Ureter (tissue), 1 donor: ENCODE data around the gene LYPD6B. TPM values are rescaled to one million over a fixed set of nuclear protein-coding genes. Genes with fewer than 3 reads are reported as not detected.
A peak's percentile ranks its signal among the peaks of the same experiment; 100 is the strongest.

Experiments used
- DNase-seq: peaks from one replicate; pipeline ENCODE4 v3.0.0-alpha.2; 2020; ENCODE audit warnings: low spot score
- total RNA-seq: library from RNA; stranded (reverse); gene quantifications from one replicate; pipeline ENCODE4 v1.2.4, GENCODE V29; 2023
- donor health status: DM: yes; HTN: yes; CAD: no.

Gene LYPD6B
- total RNA-seq, 1 donor from 2014 or later, result 76.0 TPM

DNA sequence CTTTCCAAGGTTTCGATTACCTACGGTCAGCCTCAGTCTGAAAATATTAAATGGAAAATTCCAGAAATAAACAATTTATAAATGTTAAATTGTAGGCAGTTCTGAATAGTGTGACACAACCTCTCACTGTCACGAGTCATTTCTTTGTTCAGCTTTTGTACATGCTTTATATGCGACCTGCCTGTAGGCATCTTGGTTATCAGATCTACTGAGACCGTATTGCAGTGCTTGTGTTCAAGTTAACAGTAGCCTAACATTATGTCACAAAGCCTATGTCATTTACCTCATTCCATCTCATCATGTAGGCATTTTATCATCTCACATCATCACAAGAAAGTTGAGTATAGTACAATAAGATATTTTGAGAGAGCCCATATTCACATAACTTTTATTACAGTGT lies 77.3 kb downstream of the LYPD6B start:
- DNase-seq, result no peak

DNA sequence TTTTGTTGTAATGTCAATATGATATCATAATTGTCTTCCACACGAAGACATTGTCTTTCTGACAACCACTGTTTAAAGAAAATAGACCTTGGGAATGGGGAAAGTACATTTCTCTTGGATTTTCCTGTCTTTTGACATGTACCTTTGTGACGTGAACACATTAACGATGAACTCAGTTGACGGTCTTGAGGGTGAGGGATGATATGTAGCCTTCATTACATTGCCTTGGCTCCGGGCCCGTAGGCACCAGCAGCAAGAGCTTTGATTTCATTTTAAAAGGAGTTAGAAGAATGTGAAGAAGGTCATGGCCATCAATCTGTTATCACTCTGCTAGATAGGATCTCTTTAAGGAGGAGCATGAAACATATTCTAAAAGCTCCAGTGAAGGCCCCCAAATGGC lies 80.9 kb downstream of the LYPD6B start:
- no peak for DNase-seq

DNA sequence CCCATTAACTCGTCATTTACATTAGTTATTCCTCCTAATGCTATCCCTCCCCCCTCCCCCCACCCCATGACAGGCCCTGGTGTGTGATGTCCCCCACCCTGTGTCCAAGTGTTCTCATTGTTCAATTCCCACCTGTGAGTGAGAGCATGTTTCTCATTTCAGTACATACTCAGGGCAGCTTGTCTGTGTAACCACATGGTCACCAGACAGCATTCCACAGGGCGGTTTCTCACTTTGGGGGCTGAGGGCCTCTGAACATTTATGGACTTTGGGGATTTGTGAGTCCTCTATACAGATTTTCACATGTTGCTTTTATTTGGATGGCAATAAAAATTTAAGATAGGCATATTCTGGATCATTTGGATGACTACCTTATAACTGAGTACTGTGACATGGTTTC lies 84.0 kb downstream of the LYPD6B start:
- no peak for DNase-seq

DNA sequence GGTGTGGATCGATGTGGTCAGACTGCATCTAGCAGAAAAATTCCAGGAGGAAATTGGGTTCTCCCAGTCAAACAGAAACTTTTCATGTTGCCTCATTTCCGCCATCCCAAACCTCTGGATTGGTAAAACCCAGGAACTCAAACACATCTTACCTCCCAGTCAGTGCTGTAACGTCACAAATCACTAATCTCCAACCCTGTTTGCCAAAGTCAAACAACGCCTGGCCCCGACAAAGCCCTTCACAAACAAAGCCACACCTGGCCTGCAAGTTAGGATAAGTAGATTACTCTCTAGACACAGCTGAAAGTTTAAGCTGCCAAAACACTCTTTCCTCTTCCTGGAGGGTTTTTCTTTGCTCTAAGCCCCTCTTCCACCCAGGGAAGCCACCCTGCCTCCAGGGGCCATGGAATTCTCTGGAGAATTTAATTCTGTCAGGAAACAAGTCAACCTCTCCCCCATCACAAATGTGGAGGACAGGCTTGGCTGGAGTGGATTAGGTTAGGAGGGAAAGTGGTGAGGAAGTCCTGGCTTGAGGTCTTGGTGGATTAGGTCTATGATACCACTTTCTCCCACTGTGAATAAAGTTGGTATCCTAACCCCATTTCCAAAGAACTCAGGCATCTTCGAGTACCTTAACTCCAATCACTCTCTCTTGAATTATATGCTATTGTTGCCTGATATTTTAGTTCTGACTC lies 86.7 kb downstream of the LYPD6B start:
- peak; percentile 67 for DNase-seq

DNA sequence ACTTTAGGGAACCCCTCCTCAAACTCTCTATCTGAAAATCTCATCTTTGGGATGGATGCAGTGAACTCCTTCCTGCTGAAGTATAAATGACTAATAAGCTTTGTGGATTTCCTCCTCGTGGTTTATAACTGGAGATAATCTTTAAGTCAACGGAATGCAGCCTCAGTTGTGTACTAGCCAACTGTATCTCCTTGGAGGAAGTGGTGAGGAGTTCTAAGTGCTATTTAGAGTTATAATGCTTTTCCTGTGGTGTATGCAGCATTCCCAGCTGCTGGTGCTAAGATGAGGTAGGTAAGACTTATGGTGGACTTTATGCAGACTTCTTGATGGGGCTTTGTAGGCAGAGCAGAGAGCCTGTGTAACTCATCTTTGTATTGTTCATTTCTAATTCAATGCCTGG lies 90.9 kb downstream of the LYPD6B start:
- no peak for DNase-seq

DNA sequence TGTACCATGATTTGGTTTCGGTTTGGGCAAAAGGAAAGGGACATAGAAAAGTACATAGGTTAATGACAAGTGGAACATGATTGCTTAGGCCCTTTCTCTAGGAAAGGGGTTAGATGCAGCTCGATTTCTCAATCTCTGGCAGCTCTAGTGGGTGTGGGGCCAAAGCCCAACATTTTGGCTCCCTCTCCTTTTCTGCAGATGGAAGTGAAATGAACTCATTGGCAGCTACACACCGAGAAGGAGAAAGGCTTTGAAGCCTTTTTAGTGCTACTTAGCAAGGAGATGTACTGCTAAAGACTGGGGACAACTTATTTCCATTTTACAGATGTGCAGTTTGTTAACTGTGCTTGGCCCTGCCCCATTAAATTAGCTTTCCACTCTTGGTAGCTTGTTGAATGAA lies 93.8 kb downstream of the LYPD6B start:
- DNase-seq, result no peak

DNA sequence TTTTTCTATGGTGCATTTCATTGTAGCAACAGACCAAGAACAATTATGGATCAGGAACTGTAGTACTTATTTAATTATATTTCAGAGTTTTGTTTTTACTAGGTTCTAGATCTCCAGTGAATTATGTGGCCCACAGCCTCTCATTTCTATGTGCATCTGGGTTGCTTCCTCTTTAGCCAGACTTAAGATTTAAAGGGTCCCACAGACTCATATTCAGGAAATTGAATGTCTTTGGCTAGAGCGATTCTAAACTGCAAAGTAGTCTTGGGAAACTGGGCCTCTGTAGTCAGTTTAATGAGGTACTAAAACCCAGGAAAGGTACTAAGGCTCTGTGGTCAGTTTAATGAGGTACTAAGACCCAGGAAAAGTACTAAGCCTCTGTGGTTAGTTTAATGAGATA lies 94.4 kb downstream of the LYPD6B start:
- DNase-seq, result no peak

DNA sequence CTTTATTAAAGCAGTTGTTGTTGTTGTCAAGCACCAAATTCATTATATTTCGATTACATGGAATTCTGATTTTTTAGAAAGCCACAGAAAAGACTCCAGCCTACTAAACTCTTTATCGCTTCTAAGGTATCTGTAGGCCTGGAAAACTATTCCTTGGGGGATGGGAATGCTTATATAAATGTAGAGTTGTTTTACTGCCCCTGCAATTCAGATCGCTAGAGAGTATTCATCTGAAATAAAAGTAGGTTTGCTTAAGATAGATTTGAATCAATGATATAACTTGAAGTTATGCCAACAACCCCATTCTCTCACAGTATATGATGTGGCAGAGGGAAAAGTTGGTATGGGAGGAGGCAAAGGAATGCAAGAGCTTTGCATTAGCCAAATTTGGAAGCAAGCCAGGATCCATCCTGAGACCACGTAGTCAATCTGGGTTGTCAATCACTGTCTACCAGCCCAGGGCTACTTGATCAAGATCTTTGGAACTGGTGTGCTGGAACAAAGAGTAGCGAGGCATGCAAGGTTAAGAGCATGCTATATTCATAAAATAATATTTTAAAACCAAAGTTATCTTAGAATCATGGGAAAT lies 95.9 kb downstream of the LYPD6B start:
- DNase-seq, result no peak

DNA sequence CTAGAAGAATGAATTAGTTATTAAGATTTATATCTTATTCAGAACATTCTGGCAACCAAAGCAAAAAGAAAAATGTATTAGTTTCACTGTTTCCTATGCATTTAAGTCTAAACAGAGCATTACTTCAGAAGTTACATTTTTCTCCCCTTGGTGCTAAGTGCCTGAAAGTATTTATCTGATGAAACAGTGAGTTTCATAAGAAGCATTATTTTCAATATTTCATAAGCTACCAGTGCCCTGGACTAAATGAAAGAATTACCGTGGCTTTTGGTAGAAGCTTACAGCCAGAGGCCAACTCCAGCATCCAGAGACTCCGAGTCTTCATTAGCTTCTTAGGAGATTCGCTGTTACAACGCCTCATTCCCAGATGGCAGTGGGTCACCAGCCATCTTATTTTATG lies 97.6 kb downstream of the LYPD6B start:
- no peak for DNase-seq

DNA sequence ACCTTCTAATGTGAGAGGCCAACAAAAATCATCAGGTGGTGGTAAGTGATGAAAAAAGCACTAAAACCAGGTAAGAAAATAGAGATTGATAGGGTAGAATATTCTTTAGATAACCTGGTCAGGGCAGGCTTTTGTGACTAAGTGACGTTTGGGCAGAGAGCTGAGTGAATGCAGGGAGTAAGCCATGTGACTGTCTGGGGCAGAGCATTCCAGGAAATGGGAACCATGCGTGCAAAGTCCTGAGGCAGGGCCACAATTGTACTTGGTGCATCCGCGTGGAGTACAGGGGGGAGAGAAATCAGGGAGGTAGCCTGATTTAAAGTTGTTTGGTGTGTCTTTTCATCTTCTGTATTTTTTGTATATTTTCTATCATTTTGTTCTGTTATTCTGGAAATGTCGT lies 102.5 kb downstream of the LYPD6B start:
- DNase-seq, result no peak

DNA sequence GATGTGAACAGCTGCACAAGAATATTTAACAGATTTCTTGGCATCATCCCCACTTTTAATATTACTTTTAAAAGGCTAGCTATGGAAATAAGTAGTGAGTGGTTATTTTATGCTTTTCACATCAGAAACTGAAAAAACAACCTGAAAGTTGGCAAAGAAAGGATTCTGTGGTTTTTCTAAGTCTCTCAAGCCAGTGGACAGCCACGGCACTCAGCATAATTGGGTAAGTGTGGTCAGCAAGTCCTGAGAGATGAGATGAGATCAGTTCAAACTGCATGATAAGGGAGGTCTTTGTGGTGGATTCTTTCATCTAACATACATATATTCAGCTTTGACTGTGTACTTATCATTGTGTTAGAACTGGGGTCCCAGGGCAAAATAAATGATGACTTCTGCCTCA lies 105.2 kb downstream of the LYPD6B start:
- DNase-seq, result no peak

DNA sequence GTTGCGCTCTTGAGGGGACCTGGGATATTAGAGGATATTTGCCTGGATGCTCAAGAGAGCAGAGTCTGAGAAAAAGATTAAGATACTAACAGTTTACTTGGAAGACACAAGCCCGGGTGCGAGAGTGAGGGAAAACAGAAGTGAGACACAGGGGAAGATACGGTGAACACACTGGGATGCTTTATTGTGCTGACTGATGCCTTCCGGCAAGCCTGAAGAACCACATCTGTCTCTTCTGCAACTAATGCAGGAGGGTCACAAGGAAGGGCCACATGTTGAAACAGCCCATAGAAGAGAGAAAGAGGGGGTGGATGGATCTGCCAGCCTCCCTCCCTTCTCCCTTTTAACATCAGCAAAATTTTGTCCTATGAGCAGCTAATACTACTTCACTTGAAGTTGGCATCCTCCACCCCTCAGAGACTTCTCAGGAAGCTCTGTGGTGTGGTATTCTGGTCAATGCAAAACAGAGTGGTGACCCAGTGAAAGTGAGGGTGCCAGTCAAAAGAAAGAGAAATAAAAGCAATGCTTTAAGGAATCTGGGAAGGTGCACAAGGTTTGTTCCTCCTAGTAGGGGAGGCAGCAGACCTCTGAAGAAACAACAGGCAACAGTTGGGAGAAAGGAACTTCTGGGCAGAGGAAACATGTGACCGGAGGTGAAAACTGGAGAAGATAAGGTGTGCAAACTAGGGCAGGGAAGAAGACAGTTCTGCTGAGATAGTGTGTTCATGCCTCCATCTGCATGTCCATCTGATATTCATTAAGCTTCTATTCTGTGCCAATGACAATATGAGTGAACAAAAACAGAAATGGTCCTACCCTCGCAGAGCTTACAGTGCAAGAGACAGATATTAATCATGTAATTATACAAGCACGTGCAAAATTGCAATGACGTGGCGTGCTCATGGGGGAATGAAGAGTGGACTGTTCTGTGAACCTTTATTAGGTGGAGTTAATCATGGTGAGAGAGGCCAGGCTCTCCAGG lies 107.1 kb downstream of the LYPD6B start:
- DNase-seq, result no peak

DNA sequence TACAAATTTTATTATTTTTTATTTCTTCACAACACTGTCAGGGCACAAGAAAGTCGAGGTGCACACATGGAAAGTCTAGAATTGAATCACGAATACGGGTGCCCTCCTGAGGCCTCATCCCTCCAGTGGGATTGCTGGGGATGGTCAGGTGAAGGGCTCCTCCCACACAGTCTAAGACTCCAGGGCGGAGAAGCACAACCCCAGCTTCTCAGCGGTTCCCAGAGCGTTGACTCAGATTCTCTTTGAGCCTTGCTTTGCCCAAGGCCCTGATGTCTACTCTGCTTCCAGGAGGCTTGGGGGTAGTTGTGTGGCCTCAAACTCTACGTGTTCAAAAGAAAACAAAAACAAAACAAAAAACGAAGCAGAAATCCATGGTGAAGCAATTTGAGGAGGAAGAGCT lies 108.4 kb downstream of the LYPD6B start:
- DNase-seq, result no peak

DNA sequence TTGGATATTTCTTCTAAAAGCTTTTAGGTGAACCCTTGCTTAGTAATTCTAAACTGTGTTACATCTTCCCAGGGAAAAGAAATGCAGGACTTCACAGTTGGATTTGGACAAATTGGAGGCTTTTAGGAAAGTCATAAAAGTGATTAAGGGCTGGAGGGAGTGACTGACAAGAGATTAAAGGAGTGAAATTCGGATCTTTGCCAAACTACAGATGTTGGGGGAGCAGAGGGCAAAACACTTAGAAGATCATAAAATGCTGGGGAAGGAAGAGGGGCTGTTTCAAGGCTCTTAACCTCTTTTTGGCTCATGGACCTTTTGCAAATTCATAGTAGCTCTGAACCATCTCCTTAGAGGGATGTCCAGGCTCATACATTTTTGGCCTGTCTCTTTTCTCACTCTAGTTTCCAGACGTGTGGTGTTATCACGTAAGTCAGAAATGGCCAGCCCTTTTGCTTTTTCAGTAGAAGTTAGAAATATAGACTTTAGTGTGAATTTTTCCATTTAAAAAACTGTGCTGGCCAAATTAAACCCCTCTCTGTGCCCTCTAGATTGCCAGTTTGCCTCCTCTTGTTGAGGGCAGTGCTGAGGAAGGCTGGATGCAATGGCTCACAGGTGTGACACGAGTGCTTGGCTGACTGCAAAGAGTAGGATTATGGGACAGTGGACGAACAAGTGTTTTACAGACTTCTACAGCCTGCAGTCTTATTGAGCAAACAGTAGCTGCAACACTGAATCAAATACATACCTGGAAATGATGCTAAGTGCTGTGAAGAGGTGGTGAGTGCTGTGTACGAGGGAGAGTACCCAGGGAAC lies 109.9 kb downstream of the LYPD6B start:
- DNase-seq, result no peak

DNA sequence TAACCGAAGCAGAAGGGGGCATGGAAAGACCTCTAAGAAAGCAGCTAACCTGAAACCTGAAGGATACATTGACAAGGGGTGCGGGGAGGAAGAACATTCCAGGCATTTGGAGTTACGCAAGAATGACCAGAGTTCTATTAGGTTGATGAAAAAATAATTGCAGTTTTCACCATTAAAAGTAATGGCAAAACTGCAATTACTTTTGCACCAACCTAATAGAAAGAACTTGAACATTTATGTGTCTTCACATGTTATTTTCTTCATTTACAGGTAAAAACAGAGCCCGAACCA lies 110.5 kb downstream of the LYPD6B start:
- DNase-seq, result no peak

DNA sequence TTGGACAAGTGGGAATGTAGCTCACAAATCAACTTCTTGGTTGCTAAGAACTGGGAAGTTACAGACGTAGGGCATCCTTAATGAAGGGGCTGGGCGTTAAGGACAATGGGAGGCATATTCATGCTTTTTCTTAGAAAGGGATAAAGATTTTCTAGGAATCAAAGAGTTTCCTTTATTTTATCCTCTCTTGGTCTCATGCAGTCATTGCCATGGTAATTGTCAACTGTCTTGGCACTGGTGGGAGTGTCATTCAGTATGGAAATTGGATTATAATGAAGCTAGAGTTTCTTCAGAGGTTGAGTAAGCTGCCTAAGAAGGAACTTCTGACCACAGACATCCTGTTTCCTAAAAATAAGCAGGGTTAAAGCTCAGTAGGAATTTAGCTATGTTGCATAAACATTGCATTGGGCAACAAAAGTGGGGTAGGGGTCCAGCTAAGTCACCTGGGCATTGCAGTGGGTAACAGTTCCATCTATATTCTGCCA lies 114.0 kb downstream of the LYPD6B start:
- no peak for DNase-seq

DNA sequence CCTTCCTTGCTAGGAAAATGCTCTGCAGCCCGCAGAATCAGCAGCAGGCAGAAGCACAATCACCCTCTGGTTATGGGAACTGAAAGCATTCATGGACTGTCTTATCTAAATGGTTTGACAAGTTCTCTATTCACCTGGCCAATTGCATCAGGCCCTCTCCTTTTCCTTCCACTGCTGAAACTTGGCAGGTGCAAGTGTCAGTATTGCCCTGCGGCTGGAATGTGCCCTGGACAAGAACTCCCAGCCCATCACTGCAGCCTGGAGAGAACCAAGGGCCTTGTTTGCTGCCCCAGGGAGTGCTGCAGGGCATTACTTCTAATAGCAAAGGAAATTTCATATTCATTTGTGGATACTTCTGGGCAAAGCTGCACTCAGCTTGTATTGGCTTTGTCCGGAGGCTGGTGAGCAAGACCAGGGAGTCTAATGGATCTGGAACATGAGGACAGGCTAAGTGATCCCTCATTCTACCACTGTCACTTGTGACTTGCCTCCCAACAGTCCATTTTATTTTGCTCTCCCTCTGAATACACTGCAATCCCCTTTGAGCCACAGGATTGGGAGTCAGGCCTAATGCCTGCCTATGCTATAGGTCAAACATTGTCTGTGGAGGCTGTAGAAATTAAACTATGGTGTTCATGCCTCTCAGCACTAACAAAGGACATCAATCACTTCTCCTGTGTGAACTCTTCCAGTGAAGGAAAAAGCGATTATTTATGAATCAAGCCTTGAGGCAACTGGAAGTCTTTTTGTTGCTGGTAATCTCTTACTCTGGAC lies 116.9 kb downstream of the LYPD6B start:
- no peak for DNase-seq

DNA sequence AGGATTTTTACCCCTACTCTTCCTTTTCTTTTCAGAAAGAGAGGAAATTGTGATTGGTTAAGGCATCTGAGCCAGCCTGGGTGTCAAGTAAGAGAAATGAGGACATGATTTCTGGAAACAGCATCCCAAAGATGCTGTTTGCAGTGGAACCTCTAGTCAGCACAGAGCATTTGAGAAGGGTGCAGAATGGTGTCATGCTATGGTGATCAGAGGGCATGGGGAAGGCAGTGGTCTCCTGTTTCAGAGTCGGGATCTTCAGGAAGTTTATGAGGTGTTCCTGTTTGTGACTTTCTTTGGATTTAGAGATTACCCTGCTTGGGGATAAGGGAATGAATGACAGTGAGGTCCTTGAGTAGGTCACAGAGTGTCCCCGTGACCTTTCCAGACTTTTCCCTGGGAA lies 117.5 kb downstream of the LYPD6B start:
- DNase-seq, result no peak

DNA sequence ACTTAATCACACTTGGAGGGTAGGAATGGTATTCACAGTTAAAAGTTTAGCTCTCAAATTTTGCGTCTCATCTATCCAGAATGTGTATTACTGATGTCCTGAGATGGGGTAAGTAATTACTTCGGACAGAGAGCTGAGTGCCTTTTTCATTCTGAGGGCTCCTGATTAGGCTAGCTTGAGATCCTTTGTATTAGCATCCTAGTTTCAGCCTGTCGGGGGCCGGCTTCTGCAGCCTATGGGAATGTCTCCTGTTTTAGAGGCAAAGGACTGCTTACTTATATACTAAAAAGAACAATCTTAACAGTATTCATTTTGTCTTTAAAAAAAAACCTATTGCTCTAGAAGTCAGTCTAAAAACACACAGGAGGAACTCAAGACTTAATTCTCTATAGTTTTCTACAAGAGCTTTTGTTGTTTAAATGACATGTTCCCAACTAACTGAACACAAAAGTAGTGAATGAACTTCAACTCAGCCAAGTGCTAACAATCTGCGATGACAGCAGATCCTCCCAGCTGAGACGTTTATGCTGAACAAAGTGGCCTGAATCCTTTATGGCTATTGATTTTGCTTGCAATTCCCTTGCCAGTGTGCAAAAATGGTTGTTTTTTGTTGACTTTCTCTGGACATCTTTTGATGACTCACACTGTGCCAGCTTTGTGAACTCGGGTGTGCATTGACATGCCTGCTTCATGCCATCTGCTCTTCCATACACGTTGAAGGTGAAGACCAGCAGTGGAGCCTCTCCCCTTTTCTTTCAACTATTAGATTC lies 118.7 kb downstream of the LYPD6B start:
- DNase-seq, result no peak

DNA sequence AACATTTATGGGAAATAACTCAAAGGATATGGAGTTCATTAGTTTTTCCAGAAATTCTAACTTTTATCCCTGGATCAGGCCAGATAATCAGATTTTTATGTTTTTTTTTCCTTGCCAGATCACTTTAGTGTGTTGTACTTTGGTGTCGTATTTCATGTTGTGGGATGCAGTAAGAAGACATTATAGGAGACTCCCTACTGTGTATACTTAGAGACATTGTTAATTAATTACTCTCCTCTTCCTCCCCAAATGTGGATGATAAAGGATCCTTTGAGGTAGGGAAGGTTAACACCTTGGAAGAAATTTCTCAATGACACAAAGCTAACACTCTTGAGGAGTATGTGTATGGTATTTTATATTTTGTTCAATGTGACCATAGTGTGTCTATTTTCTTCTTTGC lies 120.5 kb downstream of the LYPD6B start:
- DNase-seq, result no peak
